ENCODE results near the gene GNPTG. TPM values are rescaled to one million over a fixed set of nuclear protein-coding genes. Genes with fewer than 3 reads are reported as not detected.

Gene GNPTG
- polyA plus RNA-seq, 1 of the 3 experiments (the other 2 are of a cell fraction), result 113 TPM

DNA sequence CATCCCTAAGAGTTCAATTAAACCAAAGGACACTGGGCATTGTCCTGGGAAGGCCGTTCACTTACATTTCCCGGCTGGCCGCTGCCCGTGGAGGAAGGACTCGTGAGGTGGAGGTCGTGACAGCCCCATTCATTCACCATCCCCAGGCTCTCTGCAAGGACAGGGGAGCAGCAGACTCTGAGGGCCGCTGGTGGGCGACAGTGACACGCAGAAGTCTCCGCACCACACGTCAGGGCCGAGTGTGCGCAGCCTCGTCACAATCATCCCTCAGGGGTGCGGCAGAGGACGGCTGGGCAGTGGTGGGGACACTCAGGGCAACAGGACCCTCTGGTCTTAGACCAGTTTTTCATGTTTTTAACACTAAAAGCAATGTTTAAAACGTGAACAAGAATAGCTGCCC lies 41.1 kb downstream of the GNPTG start:
- H3K9me2 ChIP-seq, result no peaks in the 10 kb centered on the region
- no peak overlapping the region for H3K4me2 ChIP-seq
- no peaks in the 10 kb centered on the region for H3K79me2 ChIP-seq (ENCODE audit: insufficient read depth)
- WGBS (ENCODE audit: low lambda C conversion rate), result 97% methylated on average over 17 of the region's 17 CpGs
- ChIA-PET POLR2A (no interaction called here), CTCF (no interaction called here)
- TF ChIP-seq, protein P1, sequence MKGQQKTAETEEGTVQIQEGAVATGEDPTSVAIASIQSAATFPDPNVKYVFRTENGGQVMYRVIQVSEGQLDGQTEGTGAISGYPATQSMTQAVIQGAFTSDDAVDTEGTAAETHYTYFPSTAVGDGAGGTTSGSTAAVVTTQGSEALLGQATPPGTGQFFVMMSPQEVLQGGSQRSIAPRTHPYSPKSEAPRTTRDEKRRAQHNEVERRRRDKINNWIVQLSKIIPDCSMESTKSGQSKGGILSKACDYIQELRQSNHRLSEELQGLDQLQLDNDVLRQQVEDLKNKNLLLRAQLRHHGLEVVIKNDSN (IDR thresholded peaks at IDR 0.05; ENCODE audit: borderline replicate concordance, low read depth), result no peak
- TF ChIP-seq SMC3 (IDR thresholded peaks at IDR 0.05; ENCODE audit: low read depth, low read length), result no peak
- no peak for TF ChIP-seq EZH2phosphoT487 (IDR thresholded peaks at IDR 0.05; ENCODE audit: borderline replicate concordance, low read depth)
- no peak for TF ChIP-seq CHD2 (IDR thresholded peaks at IDR 0.05; ENCODE audit: low read length, partially characterized antibody)
- TF ChIP-seq NFIC (IDR thresholded peaks at IDR 0.05; ENCODE audit: borderline replicate concordance), result no peak
- TF ChIP-seq SIN3A (IDR thresholded peaks at IDR 0.05; ENCODE audit: borderline replicate concordance, low read depth, low read length), result no peak
- no peak for TF ChIP-seq TEAD4 (IDR thresholded peaks at IDR 0.05; ENCODE audit: borderline replicate concordance, insufficient read depth)
- TF ChIP-seq YY1 (IDR thresholded peaks at IDR 0.05; ENCODE audit: low read depth), result no peak
- TF ChIP-seq MEF2A (IDR thresholded peaks at IDR 0.05; ENCODE audit: borderline replicate concordance, low read depth), result no peak
- no peak for TF ChIP-seq TCF12 (IDR thresholded peaks at IDR 0.05)
- no peak for TF ChIP-seq RXRA (IDR thresholded peaks at IDR 0.05; ENCODE audit: borderline replicate concordance, low read depth)
- TF ChIP-seq FOXM1 (IDR thresholded peaks at IDR 0.05; ENCODE audit: low read depth), result no peak
- TF ChIP-seq, protein P2, sequence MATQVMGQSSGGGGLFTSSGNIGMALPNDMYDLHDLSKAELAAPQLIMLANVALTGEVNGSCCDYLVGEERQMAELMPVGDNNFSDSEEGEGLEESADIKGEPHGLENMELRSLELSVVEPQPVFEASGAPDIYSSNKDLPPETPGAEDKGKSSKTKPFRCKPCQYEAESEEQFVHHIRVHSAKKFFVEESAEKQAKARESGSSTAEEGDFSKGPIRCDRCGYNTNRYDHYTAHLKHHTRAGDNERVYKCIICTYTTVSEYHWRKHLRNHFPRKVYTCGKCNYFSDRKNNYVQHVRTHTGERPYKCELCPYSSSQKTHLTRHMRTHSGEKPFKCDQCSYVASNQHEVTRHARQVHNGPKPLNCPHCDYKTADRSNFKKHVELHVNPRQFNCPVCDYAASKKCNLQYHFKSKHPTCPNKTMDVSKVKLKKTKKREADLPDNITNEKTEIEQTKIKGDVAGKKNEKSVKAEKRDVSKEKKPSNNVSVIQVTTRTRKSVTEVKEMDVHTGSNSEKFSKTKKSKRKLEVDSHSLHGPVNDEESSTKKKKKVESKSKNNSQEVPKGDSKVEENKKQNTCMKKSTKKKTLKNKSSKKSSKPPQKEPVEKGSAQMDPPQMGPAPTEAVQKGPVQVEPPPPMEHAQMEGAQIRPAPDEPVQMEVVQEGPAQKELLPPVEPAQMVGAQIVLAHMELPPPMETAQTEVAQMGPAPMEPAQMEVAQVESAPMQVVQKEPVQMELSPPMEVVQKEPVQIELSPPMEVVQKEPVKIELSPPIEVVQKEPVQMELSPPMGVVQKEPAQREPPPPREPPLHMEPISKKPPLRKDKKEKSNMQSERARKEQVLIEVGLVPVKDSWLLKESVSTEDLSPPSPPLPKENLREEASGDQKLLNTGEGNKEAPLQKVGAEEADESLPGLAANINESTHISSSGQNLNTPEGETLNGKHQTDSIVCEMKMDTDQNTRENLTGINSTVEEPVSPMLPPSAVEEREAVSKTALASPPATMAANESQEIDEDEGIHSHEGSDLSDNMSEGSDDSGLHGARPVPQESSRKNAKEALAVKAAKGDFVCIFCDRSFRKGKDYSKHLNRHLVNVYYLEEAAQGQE (IDR thresholded peaks at IDR 0.05; ENCODE audit: low read depth, low read length), result no peak
- H3K9me3 ChIP-seq, result no peaks in the 10 kb centered on the region
- no peak overlapping the region for H2AFZ ChIP-seq (ENCODE audit: low read depth)
- H3K4me1 ChIP-seq (ENCODE audit: control insufficient read depth in 1 of 2, insufficient read depth in 2 of 2, low read depth in 1 of 2, low read length in 1 of 2), result no peaks in the 10 kb centered on the region
- no peaks in the 10 kb centered on the region for H3F3A ChIP-seq (replicated peaks; ENCODE audit: insufficient read depth)
- no peaks in the 10 kb centered on the region for H3K27me3 ChIP-seq (ENCODE audit: insufficient read depth)
- no peak overlapping the region for H3K9ac ChIP-seq
- H4K20me1 ChIP-seq (ENCODE audit: insufficient read depth), result no peaks in the 10 kb centered on the region
- H3K4me3 ChIP-seq (ENCODE audit: low read depth in 2 of 2, low read length in 1 of 2), result no peak overlapping the region
- peaks cover 0 to 6% of the 10 kb centered on the region in 2 experiments for H3K36me3 ChIP-seq (replicated peaks in 1 of 2; ENCODE audit: control insufficient read depth in 1 of 2, insufficient read depth in 2 of 2, low read length in 1 of 2)
- no peak for DNase-seq
- H3K27ac ChIP-seq (ENCODE audit: low read depth in 2 of 2, low read length in 1 of 2), result no peak overlapping the region

- ChIA-PET CTCF (no interaction called here), POLR2A (no interaction called here)
- no peaks in the 10 kb centered on the region for H3K4me1 ChIP-seq (ENCODE audit: control insufficient read depth in 1 of 2, insufficient read depth in 2 of 2, low read depth in 1 of 2, low read length in 1 of 2)
- WGBS (ENCODE audit: low lambda C conversion rate), result 100% methylated on average over 5 of the region's 21 CpGs
- H3K9me3 ChIP-seq, result no peaks in the 10 kb centered on the region
- no peaks in the 10 kb centered on the region for H3F3A ChIP-seq (replicated peaks; ENCODE audit: insufficient read depth)
- no peaks in the 10 kb centered on the region for H3K27me3 ChIP-seq (ENCODE audit: insufficient read depth)
- H3K27ac ChIP-seq (ENCODE audit: low read depth in 2 of 2, low read length in 1 of 2), result no peak overlapping the region
- H3K9me2 ChIP-seq, result no peaks in the 10 kb centered on the region
- no peak overlapping the region for H3K4me3 ChIP-seq (ENCODE audit: low read depth in 2 of 2, low read length in 1 of 2)
- H3K36me3 ChIP-seq (replicated peaks in 1 of 2; ENCODE audit: control insufficient read depth in 1 of 2, insufficient read depth in 2 of 2, low read length in 1 of 2), result peaks cover 0 to 6% of the 10 kb centered on the region in 2 experiments
- no peak overlapping the region for H2AFZ ChIP-seq (ENCODE audit: low read depth)
- no peaks in the 10 kb centered on the region for H4K20me1 ChIP-seq (ENCODE audit: insufficient read depth)
- H3K79me2 ChIP-seq (ENCODE audit: insufficient read depth), result no peaks in the 10 kb centered on the region
- no peak for DNase-seq
- no peak for TF ChIP-seq NRF1 (IDR thresholded peaks at IDR 0.05; ENCODE audit: low read depth, low read length)
- no peak for TF ChIP-seq GABPA (IDR thresholded peaks at IDR 0.05; ENCODE audit: low read depth)
- TF ChIP-seq, protein P1 (IDR thresholded peaks at IDR 0.05; ENCODE audit: borderline replicate concordance, low read depth), result no peak
- no peak for TF ChIP-seq FOXJ3 (CRISPR knock-in tag; IDR thresholded peaks at IDR 0.05)
- no peak for TF ChIP-seq CTCF (IDR thresholded peaks at IDR 0.05)
- TF ChIP-seq RXRA (IDR thresholded peaks at IDR 0.05; ENCODE audit: borderline replicate concordance, low read depth), result no peak
- no peak for TF ChIP-seq MXI1 (IDR thresholded peaks at IDR 0.05; ENCODE audit: low read depth, low read length)
- no peak overlapping the region for H3K4me2 ChIP-seq
- no peak overlapping the region for H3K9ac ChIP-seq
Observed at GRCh38 chr16:1393613-1394176, 42.0 kb downstream of the GNPTG start.
